Mesenchymal stem cell (in vitro differentiated cells and primary cell): ENCODE measurements around the gene MOSPD3.

Experiments
- DNase-seq: peaks from one replicate; pipeline ENCODE4 v3.0.0-alpha.2; 2013
- H2AFZ ChIP-seq: one replicate; pipeline ENCODE4 v1.6.1; 2013; ENCODE audit warnings: low read depth, mild to moderate bottlenecking, control low read depth, inconsistent platforms, low read length, moderate library complexity
- H2AK5ac ChIP-seq: 2 replicates; pipeline ENCODE4 v1.6.1; 2013; ENCODE audit warnings: low read length, moderate library complexity, mild to moderate bottlenecking, inconsistent platforms; ENCODE audit not compliant: severe bottlenecking
- H2BK120ac ChIP-seq: one replicate; pipeline ENCODE4 v1.6.1; 2013; ENCODE audit warnings: low read depth, mild to moderate bottlenecking, inconsistent platforms, low read length, moderate library complexity
- H2BK12ac ChIP-seq, 2 experiments: one replicate each; pipeline ENCODE4 v1.6.1; 2013; ENCODE audit warnings: inconsistent platforms in 2 of 2, low read length in 2 of 2, mild to moderate bottlenecking in 2 of 2, moderate library complexity in 2 of 2, control low read depth in 1 of 2
- H2BK15ac ChIP-seq: one replicate; pipeline ENCODE4 v1.6.1; 2013; ENCODE audit warnings: mild to moderate bottlenecking, low read depth, inconsistent platforms; ENCODE audit not compliant: poor library complexity, severe bottlenecking
- H2BK5ac ChIP-seq: 2 replicates; pipeline ENCODE4 v1.6.1; 2013; ENCODE audit warnings: low read depth, mild to moderate bottlenecking, low read length, control low read depth, inconsistent platforms; ENCODE audit not compliant: poor library complexity, severe bottlenecking
- H3K14ac ChIP-seq, 2 experiments: one replicate each; pipeline ENCODE4 v1.6.1; 2013; ENCODE audit warnings: inconsistent platforms in 2 of 2, low read length in 2 of 2, control low read depth in 1 of 2, mild to moderate bottlenecking in 1 of 2, moderate library complexity in 1 of 2
- H3K18ac ChIP-seq, 2 experiments: one replicate each; pipeline ENCODE4 v1.6.1; 2013; ENCODE audit warnings: inconsistent platforms in 2 of 2, low read length in 2 of 2, control low read depth in 1 of 2, low read depth in 1 of 2, mild to moderate bottlenecking in 1 of 2
- H3K23ac ChIP-seq, 2 experiments: one replicate each; pipeline ENCODE4 v1.6.1; 2013; ENCODE audit warnings: inconsistent platforms in 2 of 2, low read length in 2 of 2, mild to moderate bottlenecking in 2 of 2, moderate library complexity in 2 of 2, control low read depth in 1 of 2
- H3K27ac ChIP-seq: 2 replicates; pipeline ENCODE4 v1.5.1; 2013; ENCODE audit warnings: mild to moderate bottlenecking, moderate library complexity, low read length, control low read depth, inconsistent platforms; ENCODE audit not compliant: poor library complexity, severe bottlenecking
- H3K27me3 ChIP-seq, 2 experiments: 2 replicates each; pipeline versions ENCODE4 v1.6.1 to v1.7.0; 2013; ENCODE audit warnings: low read length in 2 of 2, mild to moderate bottlenecking in 2 of 2, moderate library complexity in 2 of 2, control low read depth in 1 of 2, inconsistent platforms in 1 of 2; ENCODE audit not compliant: control insufficient read depth in 1 of 2, insufficient read depth in 1 of 2
- H3K36me3 ChIP-seq, 2 experiments: 2 replicates each; pipeline versions ENCODE4 v1.6.1 to v1.7.0; 2013; ENCODE audit warnings: low read length in 2 of 2, control low read depth in 1 of 2, inconsistent platforms in 1 of 2, low read depth in 1 of 2, mild to moderate bottlenecking in 1 of 2; ENCODE audit not compliant: insufficient read depth in 2 of 2, control insufficient read depth in 1 of 2
- H3K4ac ChIP-seq, 2 experiments: one replicate each; pipeline ENCODE4 v1.6.1; 2013; ENCODE audit warnings: inconsistent platforms in 2 of 2, low read length in 2 of 2, mild to moderate bottlenecking in 2 of 2, moderate library complexity in 2 of 2, control low read depth in 1 of 2, low read depth in 1 of 2
- H3K4me1 ChIP-seq: 2 replicates; pipeline ENCODE4 v1.6.1; 2013; ENCODE audit warnings: low read depth, low read length, control low read depth; ENCODE audit not compliant: control insufficient read depth, insufficient read depth
- H3K4me2 ChIP-seq: 2 replicates; pipeline ENCODE4 v1.6.1; 2013; ENCODE audit warnings: low read length, mild to moderate bottlenecking, inconsistent platforms; ENCODE audit not compliant: poor library complexity, severe bottlenecking
- H3K4me3 ChIP-seq, 2 experiments: 2 replicates each; pipeline versions ENCODE4 v1.5.1 to v1.7.0; 2013; ENCODE audit warnings: low read length in 2 of 2, mild to moderate bottlenecking in 2 of 2, control low read depth in 1 of 2, low read depth in 1 of 2; ENCODE audit not compliant: insufficient read depth in 1 of 2
- H3K79me1 ChIP-seq: replicated peaks from 2 replicates; pipeline ENCODE4 v1.6.1; 2013; ENCODE audit warnings: mild to moderate bottlenecking, control low read depth, low read length, inconsistent platforms; ENCODE audit not compliant: poor library complexity, severe bottlenecking
- H3K9ac ChIP-seq: 2 replicates; pipeline ENCODE4 v1.7.0; 2013; ENCODE audit warnings: mild to moderate bottlenecking, low read length, moderate library complexity
- H3K9me3 ChIP-seq: 2 replicates; pipeline ENCODE4 v1.7.0; 2013; ENCODE audit warnings: mild to moderate bottlenecking, low read length; ENCODE audit not compliant: control insufficient read depth
- H4K8ac ChIP-seq: one replicate; pipeline ENCODE4 v1.6.1; 2013; ENCODE audit warnings: inconsistent platforms, mild to moderate bottlenecking, low read length, moderate library complexity
- H4K91ac ChIP-seq: one replicate; pipeline ENCODE4 v1.6.1; 2013; ENCODE audit warnings: mild to moderate bottlenecking, low read length, inconsistent platforms
- WGBS: methylation state at CpG from one replicate; pipeline ENCODE4 v1.1.7; 2013; ENCODE audit warnings: mixed read lengths; 5-methylcytosine and 5-hydroxymethylcytosine counted together

The MOSPD3 gene

GRCh38 chr7:100586266-100587025 lies 25.9 kb upstream of the MOSPD3 start, which contains the start of gene FBXO24:
Gene FBXO24, plus strand, starts transcription at chr7:100586328. Its CDS starts 298 bp downstream, at chr7:100586626.
- peak within 1 kb of the TSS; percentile 98 for H4K91ac ChIP-seq
- H3K23ac ChIP-seq, result peak within 1 kb of the TSS in 1 of 2 experiments; percentile 80
- H2AFZ ChIP-seq, result peak within 1 kb of the TSS; percentile 67
- no peak within 1 kb of the TSS for H2AK5ac ChIP-seq
- peaks cover 0 to 16% of the 10 kb centered on the region in 2 experiments for H3K27me3 ChIP-seq
- peak within 1 kb of the TSS; percentile 95 for H3K9ac ChIP-seq
- H3K14ac ChIP-seq, result peak within 1 kb of the TSS; percentile 37 to 99
- peaks cover 29% of the 10 kb centered on the region for H3K4me1 ChIP-seq
- H3K27ac ChIP-seq, result peak within 1 kb of the TSS; percentile 96
- no peaks in the 10 kb centered on the region for H3K9me3 ChIP-seq
- DNase-seq, result peak; percentile 100
- peak within 1 kb of the TSS; percentile 93 to 96 for H3K4ac ChIP-seq
- peak within 1 kb of the TSS; percentile 97 for H3K18ac ChIP-seq
- under 1% methylated on average over 53 of the region's 53 CpGs for WGBS
- peak within 1 kb of the TSS; percentile 82 for H2BK120ac ChIP-seq
- H4K8ac ChIP-seq, result peak within 1 kb of the TSS; percentile 82
- H3K4me2 ChIP-seq, result peak within 1 kb of the TSS; percentile 90
- H2BK5ac ChIP-seq, result peak within 1 kb of the TSS; percentile 92
- peak within 1 kb of the TSS; percentile 29 to 44 for H2BK12ac ChIP-seq
- peaks cover 12 to 17% of the 10 kb centered on the region in 2 experiments for H3K36me3 ChIP-seq
- peaks cover 7% of the 10 kb centered on the region for H3K79me1 ChIP-seq
- H3K4me3 ChIP-seq, result peak within 1 kb of the TSS; percentile 96 to 99
- peak within 1 kb of the TSS; percentile 92 for H2BK15ac ChIP-seq

GRCh38 chr7:100588438-100588837 lies 23.9 kb upstream of the MOSPD3 start:
- H3K27me3 ChIP-seq, result peaks cover 0 to 16% of the 10 kb centered on the region in 2 experiments
- H3K4me3 ChIP-seq, result no peak overlapping the region
- H2AFZ ChIP-seq, result no peak overlapping the region
- DNase-seq, result peak; percentile 51
- no peak overlapping the region for H3K9ac ChIP-seq
- no peak overlapping the region for H3K4ac ChIP-seq
- no peak overlapping the region for H2BK120ac ChIP-seq
- no peak overlapping the region for H2AK5ac ChIP-seq
- no peak overlapping the region for H3K4me2 ChIP-seq
- H4K8ac ChIP-seq, result no peak overlapping the region
- no peak overlapping the region for H3K23ac ChIP-seq
- no peaks in the 10 kb centered on the region for H3K79me1 ChIP-seq
- H3K4me1 ChIP-seq, result peaks cover 13% of the 10 kb centered on the region
- no peak overlapping the region for H3K18ac ChIP-seq
- no peak overlapping the region for H2BK15ac ChIP-seq
- WGBS, result 67% methylated on average over 1 of the region's 1 CpG
- H3K14ac ChIP-seq, result no peak overlapping the region
- H2BK5ac ChIP-seq, result no peak overlapping the region
- H3K36me3 ChIP-seq, result no peaks in the 10 kb centered on the region
- no peak overlapping the region for H4K91ac ChIP-seq
- H2BK12ac ChIP-seq, result no peak overlapping the region
- H3K9me3 ChIP-seq, result no peaks in the 10 kb centered on the region
- H3K27ac ChIP-seq, result no peak overlapping the region

- no peak overlapping the region for H3K23ac ChIP-seq
- peak overlapping the region; percentile 20 for H2AFZ ChIP-seq
- H2BK5ac ChIP-seq, result no peak overlapping the region
- H2AK5ac ChIP-seq, result no peak overlapping the region
- H3K4me3 ChIP-seq, result no peak overlapping the region
- no peaks in the 10 kb centered on the region for H3K9me3 ChIP-seq
- peak overlapping the region; percentile 64 for H2BK15ac ChIP-seq
- H3K14ac ChIP-seq, result peak overlapping the region in 1 of 2 experiments; percentile 81
- no peak overlapping the region for H2BK120ac ChIP-seq
- peak overlapping the region in 1 of 2 experiments; percentile 81 for H2BK12ac ChIP-seq
- H4K8ac ChIP-seq, result no peak overlapping the region
- no peak overlapping the region for H3K4me2 ChIP-seq
- H3K4ac ChIP-seq, result peak overlapping the region in 1 of 2 experiments; percentile 72
- H3K27me3 ChIP-seq, result peaks cover 0 to 16% of the 10 kb centered on the region in 2 experiments
- no peak overlapping the region for H3K27ac ChIP-seq
- no peak for DNase-seq
- H3K36me3 ChIP-seq, result no peaks in the 10 kb centered on the region
- H3K79me1 ChIP-seq, result no peaks in the 10 kb centered on the region
- peak overlapping the region; percentile 55 for H4K91ac ChIP-seq
- peak overlapping the region; percentile 22 for H3K9ac ChIP-seq
- peaks cover 5% of the 10 kb centered on the region for H3K4me1 ChIP-seq
- H3K18ac ChIP-seq, result peak overlapping the region; percentile 26 to 73
- 20% methylated on average over 7 of the region's 7 CpGs for WGBS
These were observed 22.9 kb upstream of the MOSPD3 start for GRCh38 chr7:100589341-100589947.
